Measurements from ENCODE around the gene MAPK12. TPM values are rescaled to one million over a fixed set of nuclear protein-coding genes. Genes with fewer than 3 reads are reported as not detected.

The MAPK12 gene
- total and polyA plus RNA-seq, 2 of the 8 experiments (the other 6 are each of a cell fraction or from before 2014, with no cell fraction given): 17.3 to 20.3 TPM

GRCh38 chr22:50289151-50289941, 27.9 kb upstream of the MAPK12 start (continued):
- no peak for TF ChIP-seq GTF2F1 (IDR thresholded peaks at IDR 0.05; ENCODE audit: borderline replicate concordance, low read depth, low read length)
- TF ChIP-seq SUZ12 (IDR thresholded peaks at IDR 0.05; ENCODE audit: low read length): no peak
- TF ChIP-seq EP300 (IDR thresholded peaks at IDR 0.05; ENCODE audit: borderline replicate concordance in 1 of 2, low read depth in 2 of 2, low read length in 2 of 2): no peak
- no peak for TF ChIP-seq CTCF (IDR thresholded peaks at IDR 0.05; ENCODE audit: control extremely low read depth in 1 of 3, insufficient read depth in 1 of 3, low read depth in 1 of 3, low read length in 3 of 3)
- TF ChIP-seq KDM5A (IDR thresholded peaks at IDR 0.05; ENCODE audit: low read length): no peak

All from H1 (cell line).